Liver (tissue), 3 donors: ENCODE data around the gene PPP2R2C.

Experiments used
- ATF3 ChIP-seq: IDR thresholded peaks from 2 replicates; pipeline ENCODE4 v1.6.1; 2016; ENCODE audit warnings: antibody characterized with exemption
- CTCF ChIP-seq: fragments of 150-350 bp; IDR thresholded peaks from 2 replicates; pipeline ENCODE4 v1.5.1; 2017; ENCODE audit warnings: improper control_type of control experiment, low read depth, low read length; ENCODE audit not compliant: missing input control
- YY1 ChIP-seq: IDR thresholded peaks from 2 replicates; pipeline ENCODE4 v1.6.1; 2016; ENCODE audit warnings: antibody characterized with exemption, mild to moderate bottlenecking
- ZBTB33 ChIP-seq: IDR thresholded peaks from 2 replicates; pipeline ENCODE4 v1.6.1; 2016; ENCODE audit warnings: antibody characterized with exemption
- donor health status: healthy.
- donor health status: healthy.

GRCh38 chr4:6271701-6272465 is 200.5 kb downstream of the PPP2R2C start:
- no peak for TF ChIP-seq ATF3
- no peak for TF ChIP-seq CTCF
- TF ChIP-seq YY1 = no peak
- no peak for TF ChIP-seq ZBTB33
